H1 (cell line): ENCODE measurements around the gene GPR176. TPM values are rescaled to one million over a fixed set of nuclear protein-coding genes. Genes with fewer than 3 reads are reported as not detected.

ENCODE experiments used
- CTCF ChIA-PET: fragments of 300-600 bp; sonication (Branson Sonifier 250); formaldehyde crosslinking; loops from one replicate; lab custom pipeline; 2021; ENCODE audit not compliant: partially characterized antibody; lab: Charles Lee
- POLR2A ChIA-PET: fragments of 300-600 bp; sonication (Branson Sonifier 250); formaldehyde crosslinking; loops from one replicate; lab custom pipeline; 2021; ENCODE audit warnings: inconsistent platforms; ENCODE audit not compliant: partially characterized antibody; lab: Charles Lee
- DNase-seq, 2 experiments: peaks; one replicate each; pipeline versions ENCODE4 v3.0.0 to v3.0.0-alpha.2; 2010 to 2022; ENCODE audit warnings: low spot score in 2 of 2, low read depth in 1 of 2, mixed read lengths in 1 of 2
- FAIRE-seq: peaks from 2 replicates; lab custom pipeline; 2011; peaks lifted over from hg19 to GRCh38; lab: Jason Lieb, UNC
- H2AFZ ChIP-seq: 2 replicates; pipeline ENCODE4 v1.8.1; 2012; ENCODE audit warnings: low read length, inconsistent platforms
- H2AK5ac ChIP-seq: 2 replicates; pipeline ENCODE4 v1.6.1; 2013; ENCODE audit warnings: low read depth, low read length
- H2BK120ac ChIP-seq: replicated peaks from 2 replicates; pipeline ENCODE3; 2013; ENCODE audit warnings: low read depth, low read length, inconsistent platforms
- H2BK12ac ChIP-seq: 2 replicates; pipeline ENCODE4 v1.6.1; 2013; ENCODE audit warnings: low read depth, low read length
- H2BK15ac ChIP-seq: 2 replicates; pipeline ENCODE4 v1.6.1; 2013; ENCODE audit warnings: low read length
- H2BK20ac ChIP-seq: 2 replicates; pipeline ENCODE4 v1.6.1; 2013; ENCODE audit warnings: low read length
- H2BK5ac ChIP-seq: 2 replicates; pipeline ENCODE4 v1.6.1; 2013; ENCODE audit warnings: low read depth, low read length
- H3K14ac ChIP-seq: 2 replicates; pipeline ENCODE4 v1.6.1; 2013; ENCODE audit warnings: inconsistent platforms; ENCODE audit not compliant: insufficient read length
- H3K18ac ChIP-seq: 2 replicates; pipeline ENCODE4 v1.6.1; 2013; ENCODE audit warnings: low read length; ENCODE audit errors: extremely low read depth
- H3K23ac ChIP-seq: 2 replicates; pipeline ENCODE4 v1.6.1; 2013; ENCODE audit warnings: inconsistent platforms; ENCODE audit not compliant: insufficient read length
- H3K23me2 ChIP-seq: 2 replicates; pipeline ENCODE4 v1.6.1; 2013; ENCODE audit warnings: low read depth, low read length
- H3K27ac ChIP-seq: 2 replicates; pipeline ENCODE4 v1.6.1; 2011; ENCODE audit warnings: low read depth, low read length, inconsistent platforms
- H3K27me3 ChIP-seq, 4 experiments: replicated peaks in 1 of 4; 1 replicate in 1 of 4; 2 replicates in 3 of 4; pipeline versions ENCODE4 v1.6.1 to v1.8.1; 2011 to 2013; ENCODE audit warnings: low read length in 3 of 4, mild to moderate bottlenecking in 3 of 4, inconsistent platforms in 2 of 4, mixed read lengths in 2 of 4, moderate library complexity in 1 of 4; ENCODE audit not compliant: control insufficient read depth in 3 of 4, insufficient read depth in 3 of 4; ENCODE audit errors: extremely low read depth in 1 of 4
- H3K36me3 ChIP-seq, 4 experiments: 2 replicates each; pipeline versions ENCODE4 v1.6.1 to v1.8.1; 2011 to 2013; ENCODE audit warnings: mild to moderate bottlenecking in 4 of 4, low read length in 3 of 4, moderate library complexity in 2 of 4, control low read depth in 1 of 4, inconsistent platforms in 1 of 4; ENCODE audit not compliant: insufficient read depth in 4 of 4, control insufficient read depth in 2 of 4
- H3K4ac ChIP-seq: replicated peaks from 2 replicates; pipeline ENCODE3; 2013; ENCODE audit warnings: low read length, low read depth, mixed read lengths, inconsistent platforms; ENCODE audit not compliant: insufficient read length
- H3K4me1 ChIP-seq, 4 experiments: replicated peaks in 1 of 4; 1 replicate in 1 of 4; 2 replicates in 3 of 4; pipeline versions ENCODE4 v1.6.1 to v1.8.1; 2011 to 2013; ENCODE audit warnings: low read length in 3 of 4, inconsistent platforms in 2 of 4, mixed read lengths in 1 of 4; ENCODE audit not compliant: insufficient read depth in 4 of 4, control insufficient read depth in 3 of 4
- H3K4me2 ChIP-seq, 2 experiments: 2 replicates each; pipeline versions ENCODE4 v1.6.1 to v1.8.1; 2011 to 2013; ENCODE audit warnings: low read depth in 2 of 2, low read length in 2 of 2, control low read depth in 1 of 2, inconsistent platforms in 1 of 2, mild to moderate bottlenecking in 1 of 2; ENCODE audit not compliant: insufficient read depth in 1 of 2
- H3K4me3 ChIP-seq, 4 experiments: fragments of 200-600, 300-600 bp in 1 of 4; sonication (generic), shearing (Covaris generic), sonication (Bioruptor Twin) in 1 of 4; 2 replicates each; pipeline versions ENCODE4 v1.5.1 to v1.8.1; 2011 to 2016; ENCODE audit warnings: low read length in 4 of 4, low read depth in 3 of 4, control low read depth in 2 of 4, inconsistent platforms in 2 of 4, mild to moderate bottlenecking in 2 of 4, mixed read lengths in 1 of 4, moderate library complexity in 1 of 4; ENCODE audit not compliant: insufficient read depth in 2 of 4; ENCODE audit errors: extremely low read depth in 1 of 4
- H3K56ac ChIP-seq: replicated peaks from 2 replicates; pipeline ENCODE3; 2013; ENCODE audit warnings: low read depth, mild to moderate bottlenecking, mixed read lengths, low read length, inconsistent platforms; ENCODE audit not compliant: insufficient read length
- H3K79me1 ChIP-seq: 2 replicates; pipeline ENCODE4 v1.6.1; 2013; ENCODE audit warnings: low read depth, low read length, control low read depth
- H3K79me2 ChIP-seq, 2 experiments: 2 replicates each; pipeline versions ENCODE4 v1.6.1 to v1.8.1; 2012 to 2013; ENCODE audit warnings: low read length in 2 of 2, mild to moderate bottlenecking in 2 of 2, inconsistent platforms in 1 of 2; ENCODE audit not compliant: insufficient read depth in 2 of 2, control insufficient read depth in 1 of 2
- H3K9ac ChIP-seq, 4 experiments: replicated peaks in 1 of 4; 1 replicate in 1 of 4; 2 replicates in 3 of 4; pipeline versions ENCODE4 v1.6.1 to v1.8.1; 2011 to 2013; ENCODE audit warnings: low read depth in 3 of 4, low read length in 3 of 4, control low read depth in 2 of 4, mild to moderate bottlenecking in 2 of 4, moderate library complexity in 2 of 4, inconsistent platforms in 1 of 4; ENCODE audit errors: extremely low read depth in 1 of 4
- H3K9me3 ChIP-seq, 2 experiments: 2 replicates each; pipeline versions ENCODE4 v1.6.1 to v1.8.1; 2012 to 2013; ENCODE audit warnings: mild to moderate bottlenecking in 2 of 2, moderate library complexity in 2 of 2, control low read depth in 1 of 2, inconsistent platforms in 1 of 2, low read depth in 1 of 2, low read length in 1 of 2, mixed read lengths in 1 of 2; ENCODE audit not compliant: insufficient read depth in 2 of 2
- H4K20me1 ChIP-seq, 2 experiments: replicated peaks in 1 of 2; 2 replicates each; pipeline versions ENCODE3 to v1.8.1; 2011 to 2013; ENCODE audit warnings: inconsistent platforms in 2 of 2, low read length in 2 of 2, mild to moderate bottlenecking in 1 of 2; ENCODE audit not compliant: insufficient read depth in 2 of 2, control insufficient read depth in 1 of 2
- H4K5ac ChIP-seq: 2 replicates; pipeline ENCODE4 v1.6.1; 2013; ENCODE audit warnings: low read length, low read depth, mixed read lengths, inconsistent platforms; ENCODE audit not compliant: insufficient read length
- H4K8ac ChIP-seq: 2 replicates; pipeline ENCODE4 v1.8.0; 2013; ENCODE audit warnings: mild to moderate bottlenecking, moderate library complexity, low read length, inconsistent platforms; ENCODE audit not compliant: insufficient read depth; ENCODE audit errors: extremely low read depth
- H4K91ac ChIP-seq: replicated peaks from 2 replicates; pipeline ENCODE3; 2013; ENCODE audit warnings: low read length, mixed read lengths, inconsistent platforms; ENCODE audit not compliant: insufficient read length
- CBX8 ChIP-seq: fragments of 300-800, 300-1000 bp; sonication (generic); IDR thresholded peaks from 2 replicates; pipeline ENCODE4 v1.7.1; 2016; ENCODE audit warnings: low read depth, low read length, borderline replicate concordance
- CEBPB ChIP-seq: IDR thresholded peaks from 2 replicates; pipeline ENCODE4 v1.6.1; 2012; ENCODE audit warnings: low read depth, low read length
- CHD1 ChIP-seq: IDR thresholded peaks from 2 replicates; pipeline ENCODE4 v1.6.1; 2012; ENCODE audit warnings: low read depth, low read length, improper control_type of control experiment
- CHD2 ChIP-seq: IDR thresholded peaks from 2 replicates; pipeline ENCODE4 v1.6.1; 2012; ENCODE audit warnings: low read length, improper control_type of control experiment
- EP300 ChIP-seq, 2 experiments: IDR thresholded peaks; 1 replicate in 1 of 2; 2 replicates in 1 of 2; pipeline ENCODE4 v1.6.1; 2011 to 2012; ENCODE audit warnings: low read depth in 2 of 2, low read length in 2 of 2, mild to moderate bottlenecking in 2 of 2, borderline replicate concordance in 1 of 2, inconsistent platforms in 1 of 2, moderate library complexity in 1 of 2
- HDAC6 ChIP-seq: IDR thresholded peaks from one replicate; pipeline ENCODE4 v1.7.1; 2012; ENCODE audit warnings: low read depth, mild to moderate bottlenecking, inconsistent platforms, low read length, moderate library complexity
- KDM5A ChIP-seq: fragments of 200-600 bp; IDR thresholded peaks from 2 replicates; pipeline ENCODE4 v1.7.1; 2012; ENCODE audit warnings: mild to moderate bottlenecking, low read length, inconsistent platforms, mixed read lengths
- POU5F1 ChIP-seq: IDR thresholded peaks from 2 replicates; pipeline ENCODE4 v1.6.1; 2011; ENCODE audit warnings: low read depth, mild to moderate bottlenecking, low read length, moderate library complexity
- RBBP5 ChIP-seq: IDR thresholded peaks from 2 replicates; pipeline ENCODE4 v1.7.1; 2012; ENCODE audit warnings: low read depth, mild to moderate bottlenecking, inconsistent platforms, low read length, moderate library complexity, borderline replicate concordance
- SIX5 ChIP-seq: IDR thresholded peaks from 2 replicates; pipeline ENCODE4 v1.6.1; 2011; ENCODE audit warnings: mild to moderate bottlenecking, low read depth, low read length
- SP4 ChIP-seq: IDR thresholded peaks from 2 replicates; pipeline ENCODE4 v1.6.1; 2012; ENCODE audit warnings: low read length, inconsistent platforms
- TEAD4 ChIP-seq: IDR thresholded peaks from 2 replicates; pipeline ENCODE4 v1.6.1; 2012; ENCODE audit warnings: low read depth, low read length, inconsistent platforms, mixed read lengths
- ZNF274 ChIP-seq: IDR thresholded peaks from 2 replicates; pipeline ENCODE4 v1.7.0; 2012; ENCODE audit warnings: low read length, borderline replicate concordance; ENCODE audit errors: extremely low read depth
- WGBS, 2 experiments: shearing (Covaris generic) in 1 of 2; methylation state at CpG; one replicate each; pipeline versions ENCODE4 v1.1.6 to v1.1.7; 2013 to 2015; ENCODE audit warnings: low lambda C conversion rate in 2 of 2, mixed read lengths in 2 of 2, inconsistent platforms in 1 of 2, low coverage in 1 of 2, missing lambda C conversion rate in 1 of 2; ENCODE audit not compliant: insufficient replicate concordance in 2 of 2, insufficient coverage in 1 of 2, insufficient read length in 1 of 2; ENCODE audit errors: extremely low coverage in 1 of 2, missing lambda C conversion rate in 1 of 2; 5-methylcytosine and 5-hydroxymethylcytosine counted together
- polyA plus RNA-seq, 7 experiments: library from polyadenylated mRNA; depleted of rRNA in 3 of 7; stranded (reverse) in 5 of 7; unstranded in 2 of 7; fragments of >200 nt in 5 of 7; fragments of 200-250 nt in 2 of 7; gene quantifications; 1 replicate in 5 of 7; 2 replicates in 1 of 7; 4 replicates in 1 of 7; pipeline versions ENCODE4 v1.2.1 to v1.2.3, GENCODE V29; 2011 to 2013; ENCODE audit warnings: missing spikeins in 2 of 7, mixed read lengths in 2 of 7
- total RNA-seq: library from RNA; stranded (reverse); fragmentation: NEBNext Ultra II Directional; extraction: Animal tissue kit (Norgen Biotek cat#: 25700); gene quantifications from 2 replicates; pipeline ENCODE4 v1.2.1, GENCODE V29; 2021

The GPR176 gene
- total and polyA plus RNA-seq, 2 of the 8 experiments (the other 6 are each of a cell fraction or from before 2014, with no cell fraction given), result 190 to 281 TPM

- Histone ChIP-seq H3K27me3 (no peaks in the 10 kb centered on the region), H3K4me3 (peak overlapping the region; percentile 91 to 95 (median 94)), H3K27ac (no peak overlapping the region; the same call in 1 of the 2 replicates), H3K23ac (peak overlapping the region; percentile 15), H3K56ac (peak overlapping the region; percentile 56), H3K14ac (no peak overlapping the region), H2BK15ac (no peak overlapping the region), H4K5ac (no peak overlapping the region), H3K18ac (no peak overlapping the region), H4K91ac (no peak overlapping the region), H3K4me1 (peaks cover 2 to 7% (median 3%) of the 10 kb centered on the region in 4 experiments; a peak in 5 of 7 replicates), H2BK5ac (no peak overlapping the region), H2AFZ (no peak overlapping the region), H3K4me2 (peak overlapping the region; percentile 67 to 82), H2BK20ac (no peak overlapping the region), H4K20me1 (peaks cover 2 to 13% of the 10 kb centered on the region in 2 experiments), H2BK120ac (no peak overlapping the region), H3K79me1 (peaks cover 6% of the 10 kb centered on the region; the same call in 1 of the 2 replicates), H3K79me2 (peaks cover 14 to 68% of the 10 kb centered on the region in 2 experiments; a peak in 3 of 4 replicates), H4K8ac (no peak overlapping the region), H2BK12ac (no peak overlapping the region), H3K4ac (no peak overlapping the region), H3K9ac (peak overlapping the region; percentile 55 to 84 (median 78)), H2AK5ac (no peak overlapping the region), H3K36me3 (peaks cover 0 to 10% (median 4%) of the 10 kb centered on the region in 4 experiments; a peak in 4 of 8 replicates), H3K9me3 (no peaks in the 10 kb centered on the region), H3K23me2 (peaks cover 7% of the 10 kb centered on the region)
- ChIA-PET CTCF (interaction anchor here (1.1 to 1.7 kb wide), 4 partner anchors 9 to 31 kb away, joined by 3 to 6 read pairs (median 4); no protein-coding TSS in a partner anchor), POLR2A (interaction anchor here (0.9 to 2.7 kb wide), 8 partner anchors 10 to 122 kb away, joined by 3 to 27 read pairs (median 7); partner anchors contain the start of gene EIF2AK4)
- FAIRE-seq (no peak), DNase-seq (no peak)
- WGBS, 2 experiments, result 8% methylated on average over 13 of the region's 13 CpGs; no CpG with 5 or more reads in 1 of the 2 experiments
- TF ChIP-seq CHD2 (no peak), KDM5A (no peak), EP300 (IDR thresholded peaks at IDR 0.05; ENCODE audit: borderline replicate concordance in 1 of 2, low read depth in 2 of 2, low read length in 2 of 2) (no peak), RBBP5 (no peak), ZNF274 (no peak), TEAD4 (no peak), SP4 (no peak), SIX5 (no peak), CBX8 (no peak), CEBPB (no peak), POU5F1 (no peak), CHD1 (no peak), HDAC6 (no peak)
These were observed 1.2 kb downstream of the GPR176 start for GRCh38 chr15:39918688-39919385.
